Measurements from ENCODE around the gene C10orf88. TPM values are rescaled to one million over a fixed set of nuclear protein-coding genes. Genes with fewer than 3 reads are reported as not detected.

C10orf88 gene
- total RNA-seq, 2 donors from 2014 or later = 4.1 to 4.4 TPM

DNA sequence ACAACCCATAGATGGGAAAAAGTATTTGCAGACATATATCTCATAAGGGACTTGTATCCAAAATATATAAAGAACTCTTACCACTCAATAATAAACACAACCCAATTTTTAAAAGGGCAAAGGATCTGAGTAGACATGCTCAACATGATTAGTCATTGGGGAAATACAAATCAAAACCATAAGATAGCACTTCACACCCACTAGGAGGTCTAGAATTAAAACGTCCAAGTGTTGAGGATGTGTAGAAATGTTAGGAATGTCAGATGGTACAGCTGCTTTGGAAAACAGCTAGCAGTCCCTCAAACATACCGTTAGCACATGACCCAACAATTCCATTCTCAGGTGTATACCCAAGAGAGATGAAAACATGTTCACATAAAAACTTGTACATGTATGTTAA, 34.5 kb upstream of the C10orf88 start:
- no peak overlapping the region for H3K27ac ChIP-seq
- H3K9me3 ChIP-seq = no peaks in the 10 kb centered on the region
- no peaks in the 10 kb centered on the region for H3K4me1 ChIP-seq
- DNase-seq (ENCODE audit: low spot score) = no peak
- peaks cover 9% of the 10 kb centered on the region for H3K36me3 ChIP-seq
- H3K4me3 ChIP-seq = no peak overlapping the region
- H3K27me3 ChIP-seq = no peaks in the 10 kb centered on the region
- TF ChIP-seq, protein P1, sequence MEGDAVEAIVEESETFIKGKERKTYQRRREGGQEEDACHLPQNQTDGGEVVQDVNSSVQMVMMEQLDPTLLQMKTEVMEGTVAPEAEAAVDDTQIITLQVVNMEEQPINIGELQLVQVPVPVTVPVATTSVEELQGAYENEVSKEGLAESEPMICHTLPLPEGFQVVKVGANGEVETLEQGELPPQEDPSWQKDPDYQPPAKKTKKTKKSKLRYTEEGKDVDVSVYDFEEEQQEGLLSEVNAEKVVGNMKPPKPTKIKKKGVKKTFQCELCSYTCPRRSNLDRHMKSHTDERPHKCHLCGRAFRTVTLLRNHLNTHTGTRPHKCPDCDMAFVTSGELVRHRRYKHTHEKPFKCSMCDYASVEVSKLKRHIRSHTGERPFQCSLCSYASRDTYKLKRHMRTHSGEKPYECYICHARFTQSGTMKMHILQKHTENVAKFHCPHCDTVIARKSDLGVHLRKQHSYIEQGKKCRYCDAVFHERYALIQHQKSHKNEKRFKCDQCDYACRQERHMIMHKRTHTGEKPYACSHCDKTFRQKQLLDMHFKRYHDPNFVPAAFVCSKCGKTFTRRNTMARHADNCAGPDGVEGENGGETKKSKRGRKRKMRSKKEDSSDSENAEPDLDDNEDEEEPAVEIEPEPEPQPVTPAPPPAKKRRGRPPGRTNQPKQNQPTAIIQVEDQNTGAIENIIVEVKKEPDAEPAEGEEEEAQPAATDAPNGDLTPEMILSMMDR (IDR thresholded peaks at IDR 0.05) = no peak

DNA sequence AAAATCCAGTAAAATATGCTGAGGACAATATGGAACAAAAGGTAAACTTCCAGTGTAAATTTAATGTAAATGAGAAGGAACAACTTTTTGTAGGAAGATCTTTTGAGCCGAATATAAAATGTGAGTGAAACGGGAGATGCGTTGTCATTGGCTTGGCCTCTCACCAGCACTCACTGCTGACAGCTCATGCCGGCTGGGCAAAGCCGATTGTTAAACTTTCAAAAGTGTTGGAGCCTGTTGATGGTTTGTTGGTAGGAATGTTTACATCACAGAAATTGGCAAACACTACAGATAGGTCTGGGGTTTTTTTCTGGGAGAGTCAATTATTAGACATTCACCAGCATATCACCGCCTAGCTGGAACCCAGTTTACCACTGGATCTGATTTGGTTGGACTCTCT, 32.3 kb upstream of the C10orf88 start:
- H3K4me1 ChIP-seq = no peaks in the 10 kb centered on the region
- DNase-seq (ENCODE audit: low spot score) = no peak
- no peak overlapping the region for H3K27ac ChIP-seq
- no peaks in the 10 kb centered on the region for H3K27me3 ChIP-seq
- no peak overlapping the region for H3K4me3 ChIP-seq
- no peaks in the 10 kb centered on the region for H3K9me3 ChIP-seq
- TF ChIP-seq, protein P1 (IDR thresholded peaks at IDR 0.05) = no peak
- H3K36me3 ChIP-seq = no peaks in the 10 kb centered on the region

DNA sequence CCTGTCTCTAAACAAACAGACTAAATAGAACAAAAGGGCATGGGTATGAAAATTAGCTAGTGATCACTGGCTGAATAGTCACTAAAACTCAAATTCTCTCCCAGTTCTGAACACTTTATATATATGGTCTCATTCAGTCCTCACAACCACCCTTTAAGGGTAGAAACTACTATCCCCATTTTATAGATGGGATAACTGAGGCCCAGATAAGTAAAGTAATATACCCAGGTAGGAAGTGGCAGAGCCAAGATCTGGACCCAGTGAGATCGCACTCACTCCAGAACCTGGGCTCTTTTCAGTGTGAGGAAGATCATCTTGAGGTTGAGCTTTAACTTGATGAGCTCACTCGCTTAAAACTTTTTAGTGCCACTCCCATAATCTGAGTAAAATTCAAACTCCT, 30.7 kb upstream of the C10orf88 start:
- no peaks in the 10 kb centered on the region for H3K27me3 ChIP-seq
- H3K4me3 ChIP-seq = no peak overlapping the region
- no peak overlapping the region for H3K27ac ChIP-seq
- no peaks in the 10 kb centered on the region for H3K36me3 ChIP-seq
- H3K9me3 ChIP-seq = no peaks in the 10 kb centered on the region
- DNase-seq (ENCODE audit: low spot score) = no peak
- TF ChIP-seq, protein P1 (IDR thresholded peaks at IDR 0.05) = no peak
- H3K4me1 ChIP-seq = peaks cover 0 to 11% of the 10 kb centered on the region in 2 donors

DNA sequence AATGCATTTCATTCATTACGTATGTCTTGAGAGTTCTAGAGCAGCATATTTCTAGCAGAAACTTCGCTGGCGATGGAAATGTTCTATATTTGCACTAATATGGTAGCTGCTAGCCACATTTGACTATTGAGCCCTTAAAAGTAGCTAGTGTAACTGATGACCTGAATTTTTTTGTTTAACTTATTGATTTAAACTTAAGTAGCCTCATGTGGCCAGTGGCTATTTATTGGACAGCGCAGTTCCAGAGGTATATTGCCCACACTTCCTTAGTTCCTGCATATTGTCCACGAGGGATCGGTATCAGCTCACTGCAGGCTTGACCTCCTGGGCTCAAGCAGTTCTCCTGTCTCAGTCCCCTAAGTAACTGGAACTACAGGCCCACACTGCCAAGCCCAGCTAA, 29.9 kb upstream of the C10orf88 start:
- H3K4me1 ChIP-seq = peaks cover 0 to 15% of the 10 kb centered on the region in 2 donors
- no peak overlapping the region for H3K27ac ChIP-seq
- TF ChIP-seq, protein P1 (IDR thresholded peaks at IDR 0.05) = no peak
- H3K9me3 ChIP-seq = no peaks in the 10 kb centered on the region
- DNase-seq (ENCODE audit: low spot score) = no peak
- no peaks in the 10 kb centered on the region for H3K27me3 ChIP-seq
- H3K4me3 ChIP-seq = no peak overlapping the region
- no peaks in the 10 kb centered on the region for H3K36me3 ChIP-seq

DNA sequence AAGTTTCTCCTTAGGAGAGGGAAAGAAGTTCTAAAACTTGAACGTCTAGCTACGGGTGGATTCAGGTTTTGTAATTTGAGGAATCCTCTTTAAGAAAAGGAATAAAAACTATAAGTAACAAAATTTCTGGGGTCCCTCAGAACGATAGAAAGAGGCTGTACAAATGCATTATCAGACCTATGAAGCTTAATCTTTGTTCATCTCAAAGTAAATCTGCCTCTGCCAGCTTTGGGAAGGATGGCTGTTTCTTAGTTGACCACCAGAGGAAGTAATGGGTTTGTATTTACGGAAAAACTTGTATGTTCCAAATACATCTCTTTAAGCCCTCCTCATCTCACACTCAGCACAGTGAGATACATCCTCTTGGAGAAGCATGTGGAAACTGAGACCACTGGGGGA, 27.0 kb upstream of the C10orf88 start:
- H3K27ac ChIP-seq = peak overlapping the region in 1 of 2 donors; percentile 91
- H3K27me3 ChIP-seq = no peaks in the 10 kb centered on the region
- no peak for DNase-seq (ENCODE audit: low spot score)
- H3K9me3 ChIP-seq = no peaks in the 10 kb centered on the region
- peak overlapping the region; percentile 61 to 81 for H3K4me3 ChIP-seq
- TF ChIP-seq, protein P1 (IDR thresholded peaks at IDR 0.05) = peak in 1 of 2 donors; percentile 37
- H3K4me1 ChIP-seq = peaks cover 0 to 15% of the 10 kb centered on the region in 2 donors
- H3K36me3 ChIP-seq = no peaks in the 10 kb centered on the region

Data from right atrium auricular region (tissue), 2 donors.